SKM-1 treated with dmso at 0.1 percent for 144 hours (cell line): ENCODE data around the gene FAM25C.
"Not testable (repeated sequence)": the region's sequence is repeated elsewhere in the genome, so short reads cannot be mapped to it uniquely, and the experiment has no call there.

Experiments used
- DNase-seq: peaks from one replicate; lab custom pipeline; 2025; ENCODE audit not compliant: unreplicated experiment; lab: John Stamatoyannopoulos, UW

FAM25C gene

DNA sequence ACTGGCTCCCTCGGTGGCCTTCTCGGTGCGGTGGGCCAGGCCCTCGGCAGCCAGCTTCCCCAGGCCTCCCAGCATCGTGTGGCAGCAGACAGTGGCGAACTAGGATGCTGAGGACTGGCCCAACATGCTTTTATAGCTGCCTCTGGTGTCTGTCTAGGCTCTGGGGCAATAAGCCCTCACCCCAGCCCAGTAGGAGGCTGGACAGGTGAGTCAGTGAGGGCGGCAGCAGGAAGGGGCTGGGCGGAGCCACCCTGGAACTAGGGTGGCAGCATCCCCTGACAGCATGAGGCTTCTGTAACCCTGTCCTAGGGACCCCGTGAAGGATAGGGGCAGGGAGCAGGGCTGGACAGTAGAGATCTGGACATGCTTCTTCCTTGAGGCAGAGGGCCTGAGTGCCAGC lies at the start of gene FAM25C:
TSS of gene FAM25C (minus strand) at position 101 of the 400 bp plus-strand sequence. CDS start at position 75, 26 bp downstream.
- not testable (repeated sequence) for DNase-seq

DNA sequence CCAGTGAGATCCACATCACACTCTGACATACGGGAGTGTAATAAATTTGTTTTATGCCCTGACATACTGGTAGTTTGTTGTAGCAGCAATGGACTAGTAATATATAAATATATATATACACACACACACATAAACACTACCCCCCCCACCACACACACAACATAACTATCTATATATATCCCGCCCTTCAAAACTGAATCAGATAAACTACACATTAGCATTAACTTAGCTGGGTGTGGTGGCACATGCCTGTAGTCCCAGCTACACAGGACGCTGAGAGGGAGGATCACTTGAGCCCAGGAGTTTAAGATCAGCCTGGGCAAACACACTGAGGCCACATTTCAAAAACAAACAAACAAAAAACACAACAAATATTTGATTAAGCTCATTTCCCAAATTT lies 45.0 kb upstream of the FAM25C start:
- not testable (repeated sequence) for DNase-seq

DNA sequence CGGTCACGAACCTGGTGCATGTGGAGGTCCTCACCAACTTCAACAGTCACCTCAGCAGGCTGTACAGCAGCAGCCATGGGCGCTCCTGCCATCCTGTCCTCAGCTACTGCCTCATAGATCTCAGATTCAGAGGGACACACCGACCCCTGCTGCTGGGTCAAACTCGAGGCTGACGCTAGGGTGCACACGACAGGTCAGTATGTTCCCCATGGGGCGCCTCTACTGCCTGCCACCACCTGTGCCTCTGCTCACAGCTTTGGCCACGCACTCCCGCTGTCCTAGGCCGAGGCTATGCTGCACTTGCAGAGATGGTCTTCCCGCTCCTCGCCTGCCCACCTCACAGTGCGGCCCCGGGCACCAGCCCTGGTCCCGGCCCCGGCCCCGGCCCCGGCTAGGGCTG lies 31.8 kb upstream of the FAM25C start:
- DNase-seq: not testable (repeated sequence)

DNA sequence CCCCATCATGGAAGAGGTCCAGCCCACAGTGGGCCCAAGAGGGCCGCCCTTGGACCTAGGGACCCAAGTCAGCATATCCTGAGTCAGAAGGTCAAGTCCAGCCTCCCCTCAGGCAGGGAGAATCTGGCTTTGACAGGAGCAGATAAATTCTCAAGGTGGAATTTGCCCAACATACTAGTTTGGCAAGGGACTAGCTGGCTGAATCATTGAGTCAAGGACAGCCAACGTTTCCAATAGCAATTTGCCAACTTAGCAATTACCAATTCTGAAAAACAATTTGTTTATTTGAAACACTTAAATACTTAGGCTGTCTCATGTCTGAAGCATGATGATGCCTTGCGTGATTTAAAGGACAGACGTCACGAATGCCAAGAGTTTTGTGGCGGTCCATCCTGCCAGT lies 2.7 kb upstream of the FAM25C start:
- DNase-seq: not testable (repeated sequence)

DNA sequence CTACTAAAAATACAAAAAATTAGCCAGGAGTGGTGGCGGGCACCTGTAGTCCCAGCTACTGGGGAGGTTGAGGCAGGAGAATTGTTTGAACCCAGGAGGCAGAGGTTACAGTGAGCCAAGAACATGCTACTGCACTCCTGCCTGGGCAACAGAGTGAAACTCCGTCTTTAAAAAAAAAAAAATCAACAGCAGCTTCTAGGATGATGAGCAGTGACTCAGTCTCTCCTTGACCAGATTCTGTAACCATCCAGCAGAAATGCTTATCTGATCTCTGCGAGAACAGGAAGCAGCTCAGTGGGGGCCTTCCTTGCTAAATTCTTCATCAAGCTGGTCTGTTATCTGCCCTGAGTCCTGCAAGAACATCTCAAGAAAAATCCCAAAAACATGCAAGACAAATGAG lies 5.5 kb downstream of the FAM25C start:
- not testable (repeated sequence) for DNase-seq

DNA sequence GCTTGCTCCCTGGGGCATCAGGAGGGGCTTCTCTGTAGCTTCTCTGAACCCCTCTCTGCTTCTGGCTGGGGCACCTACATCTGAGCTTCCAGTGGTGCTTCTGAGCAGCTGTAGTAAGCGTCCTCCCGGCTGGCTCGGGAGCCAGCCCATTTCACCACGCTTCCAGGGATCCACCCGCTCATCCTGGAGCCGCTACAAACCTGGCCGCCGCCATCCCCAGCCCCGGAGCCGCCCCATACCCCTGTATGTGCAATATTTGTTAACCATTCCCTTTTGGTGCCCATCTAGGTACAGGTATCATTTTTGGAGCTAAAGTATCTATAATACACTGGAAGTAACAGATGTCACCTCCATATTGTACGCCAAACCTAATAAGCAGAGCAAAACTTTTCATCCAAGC lies 7.0 kb downstream of the FAM25C start:
- DNase-seq: not testable (repeated sequence)

DNA sequence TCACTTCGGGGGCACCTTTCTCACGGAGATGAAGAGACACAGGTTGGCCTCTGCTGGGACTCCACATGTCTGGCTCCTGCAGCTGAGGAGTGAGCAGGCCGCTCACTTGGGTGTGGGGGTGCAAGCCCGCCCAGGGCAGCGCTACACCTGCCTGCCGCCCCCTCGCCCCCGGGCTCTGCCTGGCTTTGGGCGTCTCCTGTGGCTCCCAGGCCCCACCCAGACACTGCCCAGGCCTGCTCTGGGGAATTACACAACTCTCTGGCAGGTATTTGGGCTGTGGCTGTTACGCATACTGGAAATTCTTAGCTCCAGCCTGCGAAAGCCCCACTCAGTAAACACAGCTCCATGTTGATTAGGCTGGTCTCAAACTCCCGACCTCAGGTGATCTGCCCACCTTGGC lies 7.9 kb downstream of the FAM25C start:
- not testable (repeated sequence) for DNase-seq

DNA sequence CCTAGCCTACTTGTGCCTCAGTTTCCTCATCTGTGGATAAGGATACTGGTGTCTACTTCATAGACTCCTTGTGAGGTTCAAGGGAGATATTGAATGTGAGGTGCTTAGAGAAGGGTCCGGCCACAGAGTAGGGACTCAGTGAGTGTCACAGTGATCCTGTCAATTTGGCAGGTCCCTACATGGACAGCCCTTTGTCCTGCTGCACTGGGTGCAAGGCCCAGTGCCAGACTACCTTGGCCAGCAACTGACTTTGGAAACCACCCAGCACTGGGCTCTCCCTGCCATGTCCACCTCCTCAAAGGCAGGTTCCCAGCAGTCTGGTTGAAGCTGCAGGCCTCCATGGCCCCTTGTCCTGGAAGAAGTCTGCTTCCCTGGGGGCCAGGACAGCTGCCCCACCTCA lies 9.5 kb downstream of the FAM25C start:
- not testable (repeated sequence) for DNase-seq

DNA sequence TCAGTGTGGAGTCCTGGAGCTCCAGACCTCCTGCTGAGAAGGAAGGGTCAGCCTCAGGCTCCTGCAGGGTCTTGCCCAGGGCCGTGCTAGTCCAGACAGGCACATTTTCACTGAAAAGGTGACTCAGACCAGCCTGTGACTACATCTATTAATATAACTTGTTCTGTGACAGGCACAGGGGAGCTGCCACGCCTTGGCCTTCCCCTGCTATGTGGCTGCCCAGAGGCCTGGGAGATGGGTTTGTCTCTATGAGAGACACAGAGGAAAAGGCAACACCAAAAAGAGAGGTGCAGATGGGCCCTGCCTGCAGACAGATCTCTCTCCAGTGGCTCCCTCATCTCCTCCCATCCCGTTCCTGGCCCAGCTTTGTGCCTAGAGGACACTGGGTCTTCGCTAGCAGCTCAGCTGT lies 10.0 kb downstream of the FAM25C start:
- DNase-seq: not testable (repeated sequence)

DNA sequence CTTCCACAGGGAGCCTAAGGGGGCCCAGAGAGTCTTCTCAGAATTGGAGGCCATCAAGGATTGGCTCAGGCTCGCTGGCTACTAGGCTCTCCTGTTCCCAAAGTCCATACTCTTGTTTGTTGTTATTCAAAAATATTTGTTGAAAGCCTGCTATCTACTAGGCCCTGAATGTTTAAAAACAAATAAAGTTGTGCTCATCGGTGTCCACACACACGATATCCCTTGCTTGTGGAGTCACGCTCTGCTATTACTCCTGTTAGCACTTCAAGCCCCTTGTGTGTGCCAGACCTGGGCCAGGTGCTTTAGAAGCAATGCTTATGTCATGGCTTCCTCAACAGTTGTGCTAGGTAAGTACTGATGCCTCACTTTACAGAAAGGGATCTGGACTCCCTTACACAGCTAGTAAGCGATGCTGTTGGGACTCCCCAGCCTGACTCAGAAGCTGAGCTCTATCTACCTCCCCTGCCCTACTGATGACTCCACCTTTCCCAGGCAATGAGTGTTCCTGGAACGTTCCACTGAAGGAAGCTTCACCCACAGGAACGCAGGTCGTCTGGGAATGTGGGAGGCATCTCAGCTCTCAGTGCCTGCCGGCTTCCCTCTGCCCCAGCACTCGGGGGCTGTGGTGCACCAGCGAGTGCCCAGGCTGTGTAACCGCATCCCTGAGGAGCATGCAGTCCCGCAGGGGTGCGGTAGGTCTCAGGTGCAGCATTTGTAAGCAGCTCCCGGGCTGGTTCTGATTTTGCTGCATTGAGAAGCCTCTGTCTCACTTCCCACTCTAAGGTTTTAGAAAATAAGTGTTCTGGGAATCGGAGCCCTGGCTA lies 10.7 kb downstream of the FAM25C start:
- not testable (repeated sequence) for DNase-seq

DNA sequence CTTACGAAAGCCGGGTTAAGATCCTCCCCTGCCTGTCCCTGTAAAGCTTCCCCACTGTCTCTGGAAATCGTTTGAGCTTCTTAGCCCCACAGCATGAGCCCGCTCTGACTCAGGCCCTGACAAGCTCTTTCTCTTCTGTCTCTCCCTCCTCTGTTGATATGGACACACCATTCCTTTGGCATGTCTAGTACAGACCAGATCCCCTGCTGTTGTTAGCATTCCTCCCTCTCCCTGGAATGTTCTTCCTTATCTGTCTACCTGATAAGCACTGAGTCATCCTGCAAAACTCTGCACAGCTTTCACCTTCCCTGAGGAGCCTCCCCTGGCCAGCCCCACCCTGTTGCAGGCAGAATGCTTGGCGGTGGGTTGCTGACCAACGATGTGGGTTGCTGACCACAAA lies 11.6 kb downstream of the FAM25C start:
- DNase-seq: not testable (repeated sequence)

DNA sequence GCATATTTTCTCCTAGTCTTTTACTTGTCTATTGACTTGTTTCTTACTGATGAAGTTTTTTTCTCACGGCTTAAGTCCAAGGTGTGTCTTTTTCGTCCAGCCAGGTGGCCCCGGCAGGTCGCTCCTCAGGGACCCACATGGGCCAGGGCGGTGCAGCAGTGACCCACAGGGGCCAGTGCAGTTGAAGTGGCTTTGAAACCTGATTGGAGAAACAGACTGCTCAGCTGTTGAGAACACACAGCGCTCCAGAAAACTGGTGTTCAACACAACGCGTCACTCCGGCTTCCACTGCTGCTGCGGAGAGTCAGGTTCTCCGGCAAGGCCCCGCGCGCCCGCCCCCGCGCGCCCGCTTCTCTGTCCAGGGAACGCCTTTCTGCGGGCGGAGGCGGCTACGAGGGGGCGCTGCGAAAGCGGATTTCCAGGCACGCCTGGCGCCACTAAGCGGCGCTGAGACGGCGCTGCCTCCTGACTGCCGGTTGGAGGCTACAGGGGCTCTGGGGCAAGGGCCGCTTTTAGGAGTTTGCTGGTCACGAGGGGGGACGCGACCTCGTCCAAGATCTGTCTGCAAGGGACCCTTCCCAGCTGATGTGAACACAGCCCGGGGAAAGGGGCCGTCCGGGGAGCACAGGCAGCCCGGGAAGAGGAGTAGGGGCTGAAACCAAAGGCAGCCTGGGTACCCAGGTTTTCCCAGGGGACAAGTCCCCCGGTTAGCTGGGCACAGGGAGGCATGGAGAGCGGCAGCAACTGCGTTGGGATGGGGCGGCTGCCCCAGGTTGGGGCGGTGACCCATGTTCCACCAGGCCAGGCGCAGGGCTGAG lies 13.0 kb downstream of the FAM25C start:
- not testable (repeated sequence) for DNase-seq

DNA sequence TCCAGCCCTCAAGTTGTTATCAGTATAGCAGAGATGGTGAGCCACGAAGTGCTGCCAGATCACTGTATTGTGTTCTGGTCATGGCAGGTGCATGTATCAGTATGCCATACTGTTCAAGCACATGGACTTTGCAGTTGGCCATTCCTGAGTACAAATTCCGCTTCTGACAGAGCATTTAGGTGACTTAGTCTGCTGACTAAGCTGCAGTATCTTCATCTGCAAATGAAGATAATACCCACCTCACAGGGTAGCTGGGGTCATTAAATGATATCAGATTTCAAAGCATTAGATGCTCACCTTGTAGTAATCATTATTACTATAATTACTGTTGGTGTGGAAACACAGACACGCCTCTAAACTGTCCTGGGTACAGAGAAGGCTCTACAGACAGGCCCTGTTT lies 24.2 kb downstream of the FAM25C start:
- DNase-seq: not testable (repeated sequence)

DNA sequence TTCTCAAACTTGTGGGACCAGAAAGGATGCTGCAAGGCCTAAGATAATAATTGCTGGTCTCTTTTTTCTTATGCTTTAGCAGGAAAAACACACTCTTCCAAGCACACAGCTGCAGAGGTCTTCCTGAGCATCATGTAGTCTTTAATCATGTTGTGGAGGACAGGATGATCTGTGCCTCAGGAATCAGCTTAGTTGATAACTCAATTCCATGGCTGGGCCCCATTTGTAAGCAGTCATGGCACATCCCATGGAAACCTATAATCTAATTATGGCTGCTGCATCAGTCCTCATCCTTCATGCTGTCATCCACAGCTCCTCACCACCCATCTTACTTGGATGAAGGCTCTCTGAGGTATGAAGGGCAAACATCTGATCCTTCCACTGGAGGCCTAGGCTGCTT lies 26.5 kb downstream of the FAM25C start:
- not testable (repeated sequence) for DNase-seq

DNA sequence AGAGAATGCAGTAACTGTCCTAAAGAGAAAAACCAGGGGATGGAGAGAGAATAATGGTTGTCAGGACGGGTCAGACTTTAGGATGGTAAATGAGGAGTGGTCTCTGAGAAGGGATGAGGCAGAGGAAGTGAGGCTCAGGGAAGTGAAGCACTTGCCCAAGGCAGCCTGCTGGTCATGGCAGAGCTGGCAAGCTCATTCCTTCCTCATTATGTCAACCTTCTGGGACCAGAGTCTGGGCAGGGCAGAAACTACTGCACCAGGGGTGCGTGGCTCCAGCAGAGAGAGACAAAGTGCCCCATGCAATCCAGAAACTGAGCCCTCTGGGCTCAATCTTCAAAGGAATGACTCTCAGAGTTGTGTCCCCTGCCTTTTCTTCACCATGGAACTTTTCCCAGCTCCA lies 27.5 kb downstream of the FAM25C start:
- DNase-seq: not testable (repeated sequence)

DNA sequence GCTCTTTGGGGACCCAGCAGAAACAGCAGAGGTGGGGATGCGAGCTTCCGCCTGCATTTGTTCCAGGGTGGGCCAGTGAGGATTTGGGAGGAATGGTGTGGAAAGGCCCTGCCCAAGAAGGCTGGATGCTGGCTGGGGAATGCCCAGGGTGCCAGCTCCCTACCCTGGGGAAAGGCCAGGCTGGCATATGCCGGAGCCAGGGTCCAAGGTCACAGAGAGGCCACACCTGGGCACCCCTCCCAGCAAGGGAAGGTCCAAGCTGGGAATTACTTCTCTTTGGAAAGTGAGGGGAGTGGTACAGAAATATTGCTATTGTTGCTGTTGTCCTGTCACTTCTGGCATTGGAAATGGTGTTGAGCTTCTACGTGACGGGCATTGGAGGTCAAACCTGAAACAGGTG lies 28.0 kb downstream of the FAM25C start:
- not testable (repeated sequence) for DNase-seq

DNA sequence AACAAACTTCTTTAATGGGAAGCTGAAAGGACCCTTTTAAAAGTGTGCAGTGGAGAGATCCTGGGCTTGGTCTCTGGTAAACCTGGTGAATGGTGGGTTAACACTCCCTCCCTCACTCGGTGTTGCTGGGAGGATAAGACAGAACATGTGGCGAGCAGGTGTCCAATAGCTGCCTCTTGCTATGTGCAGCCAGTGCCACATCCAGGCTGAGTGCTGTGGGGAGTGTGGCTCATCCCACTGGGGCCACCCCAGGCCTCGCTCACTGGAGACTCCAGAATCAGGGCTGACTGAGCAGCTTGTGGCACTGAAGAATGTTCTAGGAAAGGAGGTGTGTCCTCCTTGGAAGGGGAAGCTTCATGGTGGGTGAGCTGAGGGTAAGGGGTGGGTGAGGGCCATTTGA lies 29.5 kb downstream of the FAM25C start:
- DNase-seq: not testable (repeated sequence)

DNA sequence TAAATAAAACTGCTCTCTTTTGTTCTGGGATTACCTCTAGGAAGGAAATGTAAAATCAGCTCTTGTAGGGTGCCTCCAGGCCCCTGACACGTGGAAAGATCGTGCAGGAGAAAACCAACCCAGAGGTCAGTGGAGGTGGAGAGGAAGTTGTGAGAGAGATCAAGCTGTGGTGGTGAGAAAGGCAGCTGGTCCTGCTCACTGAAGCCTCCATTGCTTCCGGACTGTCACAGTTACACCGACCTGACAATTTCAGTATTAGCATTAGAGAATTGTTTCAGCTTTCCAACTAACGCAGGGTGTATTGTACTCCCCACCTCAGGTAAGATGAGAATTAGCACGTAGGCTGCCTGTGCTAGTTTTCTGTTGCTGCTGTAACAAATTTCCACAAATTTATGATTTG lies 30.6 kb downstream of the FAM25C start:
- DNase-seq: not testable (repeated sequence)

DNA sequence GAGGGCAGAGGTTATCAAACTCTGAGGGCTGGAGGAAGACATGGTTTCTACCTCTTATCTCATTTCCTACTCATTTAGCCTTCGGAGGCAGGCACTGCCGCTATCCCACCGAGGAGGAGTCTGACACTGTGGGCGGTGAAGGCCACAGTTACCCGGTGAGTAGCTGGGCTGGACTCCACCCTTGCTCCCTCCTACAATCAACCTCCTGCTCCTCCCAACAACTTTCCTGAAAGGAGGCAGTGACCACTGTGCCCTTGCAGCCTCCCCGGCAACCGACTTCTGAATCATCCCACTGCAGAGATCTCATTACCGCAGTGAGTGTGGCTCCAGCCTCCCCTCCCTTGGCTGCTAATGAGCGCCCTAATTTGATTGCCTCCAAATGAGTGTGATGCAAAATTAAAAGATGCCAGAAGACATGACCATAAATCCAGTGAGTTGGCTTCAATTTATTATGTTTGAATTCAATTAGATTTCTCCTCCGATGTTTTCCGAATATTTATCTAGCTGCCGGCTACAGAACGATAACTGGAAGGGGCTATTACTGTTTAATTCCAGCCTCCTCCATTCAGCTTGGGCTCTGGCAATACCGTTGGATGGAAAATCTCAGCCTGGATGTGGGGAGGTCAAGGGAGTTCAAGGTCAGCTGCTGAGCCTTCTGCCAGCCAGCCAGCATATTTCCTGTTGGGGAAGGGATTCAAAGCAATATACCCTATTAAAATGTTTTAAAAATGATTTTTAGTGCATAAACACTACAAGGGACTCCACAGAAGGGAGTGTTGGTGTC lies 35.1 kb downstream of the FAM25C start:
- DNase-seq: not testable (repeated sequence)

DNA sequence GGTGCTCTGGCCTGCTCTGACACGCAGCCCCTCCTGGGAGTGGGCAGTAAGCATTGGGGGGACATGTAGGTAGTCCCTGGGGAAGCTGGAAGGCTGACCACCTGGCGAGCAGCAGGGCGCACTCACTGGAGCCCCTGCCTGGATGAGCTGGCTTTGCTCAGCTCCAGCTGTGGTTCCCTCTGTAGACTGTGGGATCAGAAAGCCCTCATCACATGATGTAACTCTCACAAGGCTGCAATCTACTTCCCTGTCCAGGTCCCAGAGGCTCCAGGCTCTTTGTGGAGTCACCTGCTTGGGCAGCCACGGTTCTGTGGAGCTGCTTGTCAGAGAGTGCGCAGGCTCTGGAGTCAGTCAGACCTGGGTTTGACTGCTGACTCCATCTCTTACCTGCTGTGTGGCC lies 36.8 kb downstream of the FAM25C start:
- DNase-seq: not testable (repeated sequence)

DNA sequence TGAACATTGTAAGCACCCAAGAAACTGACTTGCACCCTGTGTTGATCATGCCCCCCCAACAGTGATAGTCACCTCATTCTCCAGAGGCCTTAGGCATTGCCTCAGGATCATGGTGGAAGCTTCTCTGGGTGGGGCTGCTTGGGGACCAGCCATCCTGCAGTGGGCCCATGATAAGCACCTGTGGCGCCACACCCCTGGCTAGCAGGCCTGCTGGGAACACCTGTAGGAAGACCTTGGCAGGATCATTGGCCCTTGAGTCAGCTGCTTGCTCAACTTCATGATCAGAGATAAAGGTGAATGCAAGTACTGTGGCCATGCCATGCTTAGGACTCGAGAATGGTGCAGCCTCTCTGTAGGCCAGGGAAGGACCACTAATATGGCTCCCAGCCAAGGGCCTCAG lies 38.9 kb downstream of the FAM25C start:
- not testable (repeated sequence) for DNase-seq
